GM23338 (cell line): ENCODE results near the gene ACOXL. TPM values are rescaled to one million over a fixed set of nuclear protein-coding genes. Genes with fewer than 3 reads are reported as not detected.

ENCODE experiments used
- ATAC-seq: fragments of 200-7000 bp; cut with Tn5 transposase; 3 replicates; pipeline ENCODE4 v1.9.1; 2020
- DNase-seq: peaks from one replicate; pipeline ENCODE4 v3.0.0-alpha.2; 2015; ENCODE audit warnings: low spot score
- H2AFZ ChIP-seq: fragments of 200-600 bp; sonication (generic); 2 replicates; pipeline ENCODE4 v1.8.0; 2016; ENCODE audit warnings: antibody characterized with exemption, mild to moderate bottlenecking, moderate library complexity
- H3F3A ChIP-seq: fragments of 200-600 bp; sonication (generic); replicated peaks from 2 replicates; pipeline ENCODE4 v1.8.0; 2017; ENCODE audit warnings: antibody characterized with exemption, mixed run types, low read depth
- H3K27ac ChIP-seq: fragments of 200-600 bp; sonication (generic); 2 replicates; pipeline ENCODE4 v1.6.1; 2016; ENCODE audit warnings: low read depth
- H3K27me3 ChIP-seq: fragments of 200-600 bp; sonication (generic); 2 replicates; pipeline ENCODE4 v1.8.0; 2016; ENCODE audit warnings: mild to moderate bottlenecking, mixed run types, moderate library complexity; ENCODE audit not compliant: insufficient read depth
- H3K36me3 ChIP-seq: fragments of 200-600 bp; sonication (generic); 2 replicates; pipeline ENCODE4 v1.8.0; 2016; ENCODE audit warnings: mild to moderate bottlenecking; ENCODE audit not compliant: insufficient read depth
- H3K4me1 ChIP-seq: fragments of 200-600 bp; sonication (generic); 2 replicates; pipeline ENCODE4 v1.8.0; 2016; ENCODE audit warnings: mild to moderate bottlenecking, moderate library complexity; ENCODE audit not compliant: insufficient read depth
- H3K4me2 ChIP-seq: fragments of 200-600 bp; sonication (generic); 2 replicates; pipeline ENCODE4 v1.7.1; 2017; ENCODE audit warnings: mixed run types
- H3K4me3 ChIP-seq: fragments of 200-600 bp; sonication (generic); 2 replicates; pipeline ENCODE4 v1.6.1; 2016; ENCODE audit warnings: mixed run types
- H3K79me2 ChIP-seq: fragments of 200-600 bp; sonication (generic); replicated peaks from 2 replicates; pipeline ENCODE4 v1.8.0; 2017; ENCODE audit warnings: mild to moderate bottlenecking; ENCODE audit not compliant: insufficient read depth
- H3K9me2 ChIP-seq: fragments of 200-600 bp; sonication (generic); 2 replicates; pipeline ENCODE4 v1.8.0; 2017; ENCODE audit not compliant: insufficient read depth
- H4K20me1 ChIP-seq: fragments of 200-600 bp; sonication (generic); replicated peaks from 2 replicates; pipeline ENCODE4 v1.8.0; 2017; ENCODE audit warnings: mild to moderate bottlenecking; ENCODE audit not compliant: insufficient read depth
- H3K27ac Mint-ChIP-seq: 2 replicates; pipeline ENCODE4 v1.8.0; 2020; ENCODE audit warnings: inconsistent platforms, mild to moderate bottlenecking, moderate library complexity, mixed read lengths
- H3K27me3 Mint-ChIP-seq: 3 replicates; pipeline ENCODE4 v1.8.0; 2022; ENCODE audit warnings: low read depth, mild to moderate bottlenecking, moderate library complexity, mixed read lengths, inconsistent platforms; ENCODE audit not compliant: insufficient read depth, poor library complexity
- H3K36me3 Mint-ChIP-seq: 3 replicates; pipeline ENCODE4 v1.8.0; 2021; ENCODE audit warnings: low read depth, mild to moderate bottlenecking, inconsistent platforms, moderate library complexity, mixed read lengths
- H3K4me1 Mint-ChIP-seq: 3 replicates; pipeline ENCODE4 v1.8.0; 2020; ENCODE audit warnings: mild to moderate bottlenecking, inconsistent platforms, mixed read lengths
- H3K4me3 Mint-ChIP-seq: 3 replicates; pipeline ENCODE4 v1.8.0; 2021; ENCODE audit warnings: moderate library complexity, mild to moderate bottlenecking, inconsistent platforms, mixed read lengths
- H3K9me3 Mint-ChIP-seq: 3 replicates; pipeline ENCODE4 v1.8.0; 2020; ENCODE audit warnings: moderate library complexity, mild to moderate bottlenecking, inconsistent platforms, mixed read lengths
- CREB1 ChIP-seq: fragments of 250-450 bp; sonication (Bioruptor Pico); IDR thresholded peaks from 2 replicates; pipeline ENCODE4 v1.5.0; 2020; ENCODE audit warnings: low read depth, mild to moderate bottlenecking, moderate library complexity
- CTCF ChIP-seq, 2 experiments: fragments of 200-600 bp in 1 of 2; sonication (generic) in 1 of 2; conservative IDR thresholded peaks; 2 replicates each; pipeline versions ENCODE4 v1.5.1 to v1.6.1; 2016 to 2017; ENCODE audit warnings: antibody characterized with exemption in 2 of 2, low read depth in 2 of 2, mild to moderate bottlenecking in 2 of 2, moderate library complexity in 1 of 2
- EZH2 ChIP-seq: fragments of 200-600 bp; sonication (generic); IDR thresholded peaks from one replicate; pipeline ENCODE4 v1.8.0; 2017; ENCODE audit warnings: antibody characterized with exemption, mild to moderate bottlenecking, low read depth; ENCODE audit not compliant: unreplicated experiment
- JUNB ChIP-seq: IDR thresholded peaks from one replicate; pipeline ENCODE4 v1.6.1; 2016; ENCODE audit warnings: antibody characterized with exemption; ENCODE audit not compliant: unreplicated experiment
- NANOG ChIP-seq: IDR thresholded peaks from 2 replicates; pipeline ENCODE4 v1.6.1; 2016; ENCODE audit warnings: antibody characterized with exemption, borderline replicate concordance
- STAT1 ChIP-seq: IDR thresholded peaks from one replicate; pipeline ENCODE4 v1.6.1; 2016; ENCODE audit warnings: antibody characterized with exemption; ENCODE audit not compliant: unreplicated experiment
- ZNF331 ChIP-seq: fragments of 250-450 bp; sonication (Bioruptor Pico); IDR thresholded peaks from 2 replicates; pipeline ENCODE4 v1.5.0; 2020; ENCODE audit warnings: low read depth, mild to moderate bottlenecking, moderate library complexity
- ZNF462 ChIP-seq: fragments of 250-450 bp; sonication (Bioruptor Pico); IDR thresholded peaks from 2 replicates; pipeline ENCODE4 v1.5.0; 2020; ENCODE audit warnings: mild to moderate bottlenecking, moderate library complexity
- polyA plus RNA-seq: library from polyadenylated mRNA; unstranded; fragments of >200 nt; fragmentation: Nextera tagmentation; extraction: Ambion mirVana; gene quantifications from 2 replicates; pipeline ENCODE4 v1.2.1, GENCODE V29; 2016
- total RNA-seq: library from RNA; depleted of rRNA; stranded (reverse); fragments of >200 nt; shearing (Covaris generic); gene quantifications from 2 replicates; pipeline ENCODE4 v1.2.3, GENCODE V29; 2014

Gene ACOXL
- total and polyA plus RNA-seq, 2 experiments from 2014 or later, result 9.0 to 14.7 TPM

DNA sequence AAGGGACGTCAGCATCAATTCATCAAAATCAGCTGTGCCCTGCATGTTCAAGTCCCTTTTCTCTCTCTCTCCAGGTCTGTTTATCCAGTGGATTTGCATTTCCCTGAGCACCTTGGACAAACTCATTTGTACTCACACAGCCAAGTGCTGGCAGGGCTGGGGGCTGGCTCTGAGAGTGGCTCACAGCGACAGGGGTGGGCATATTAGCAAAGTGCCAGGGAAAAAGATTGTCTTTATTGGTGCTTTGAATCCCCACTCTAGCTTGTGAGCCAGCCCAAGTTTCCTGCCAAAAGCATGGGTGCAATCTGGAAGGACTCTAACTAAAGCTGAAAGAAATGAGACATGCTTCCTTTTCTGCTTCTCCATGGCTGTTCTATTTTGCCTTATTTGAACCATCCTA is 56.6 kb downstream of the ACOXL start (continued):
- TF ChIP-seq CTCF (conservative IDR thresholded peaks at IDR 0.05; ENCODE audit: low read depth in 2 of 2) (no peak), JUNB (no peak), ZNF462 (CRISPR knock-in tag) (no peak), NANOG (no peak), ZNF331 (CRISPR knock-in tag) (no peak), STAT1 (no peak)

- H3K4me1 ChIP-seq, result no peaks in the 10 kb centered on the region
- H4K20me1 ChIP-seq, result no peaks in the 10 kb centered on the region
- H3K4me2 ChIP-seq, result no peak overlapping the region
- no peaks in the 10 kb centered on the region for H3K79me2 ChIP-seq
- no peak overlapping the region for H2AFZ ChIP-seq
- DNase-seq (no peak), ATAC-seq (no peak)
- H3K27me3 ChIP-seq, result no peaks in the 10 kb centered on the region
- Mint-ChIP-seq H3K9me3 (no peaks in the 10 kb centered on the region; the same call in 2 of the 3 replicates), H3K27ac (no peak overlapping the region), H3K27me3 (peaks cover 3% of the 10 kb centered on the region), H3K36me3 (peaks cover 21% of the 10 kb centered on the region), H3K4me3 (no peak overlapping the region), H3K4me1 (peaks cover 5% of the 10 kb centered on the region)
- no peak overlapping the region for H3K27ac ChIP-seq
- H3K36me3 ChIP-seq, result peaks cover 4% of the 10 kb centered on the region; the same call in 1 of the 2 replicates
- no peak overlapping the region for H3K4me3 ChIP-seq
- peaks cover 11% of the 10 kb centered on the region for H3K9me2 ChIP-seq
- no peaks in the 10 kb centered on the region for H3F3A ChIP-seq
- TF ChIP-seq NANOG, result no peak
- no peak for TF ChIP-seq EZH2
- no peak for TF ChIP-seq ZNF462 (CRISPR knock-in tag)
- TF ChIP-seq CREB1 (CRISPR knock-in tag), result no peak
- TF ChIP-seq STAT1, result no peak
These were observed 57.3 kb downstream of the ACOXL start for GRCh38 chr2:110789706-110790105.
